Activated T-cell treated with anti-CD3 and anti-CD28 coated beads, Interleukin-2, amount 50 U/mL, for 72 hours (primary cell): ENCODE data around the gene CSH1. TPM values are rescaled to one million over a fixed set of nuclear protein-coding genes. Genes with fewer than 3 reads are reported as not detected.
A peak's percentile ranks its signal among the peaks of the same experiment; 100 is the strongest.
"Not testable (repeated sequence)": the region's sequence is repeated elsewhere in the genome, so short reads cannot be mapped to it uniquely, and the experiment has no call there.

Source experiments
- ATAC-seq, 2 donors: fragments of 150-1000 bp; cut with Tn5 transposase; replicated peaks in 1 of 2; 2 replicates each; pipeline ENCODE4 v1.10.0; 2021; ENCODE audit warnings: moderate library complexity in 2 of 2, mild to moderate bottlenecking in 1 of 2
- DNase-seq, 2 donors: peaks; one replicate each; pipeline ENCODE4 v3.0.0; 2021 to 2022; ENCODE audit warnings: mixed read lengths in 1 of 2
- H3K27ac Mint-ChIP-seq: one replicate; pipeline ENCODE4 v1.8.0; 2022; ENCODE audit warnings: mild to moderate bottlenecking, moderate library complexity, mixed read lengths
- H3K27me3 Mint-ChIP-seq: one replicate; pipeline ENCODE4 v1.8.0; 2022; ENCODE audit warnings: low read depth, mixed read lengths
- H3K36me3 Mint-ChIP-seq, 2 donors: one replicate each; pipeline ENCODE4 v1.8.0; 2022; ENCODE audit warnings: mixed read lengths in 2 of 2, mild to moderate bottlenecking in 1 of 2; ENCODE audit not compliant: insufficient read depth in 2 of 2
- H3K4me1 Mint-ChIP-seq: one replicate; pipeline ENCODE4 v1.8.0; 2022; ENCODE audit warnings: low read depth, mixed read lengths
- H3K4me3 Mint-ChIP-seq, 2 donors: one replicate each; pipeline ENCODE4 v1.8.0; 2022; ENCODE audit warnings: mild to moderate bottlenecking in 2 of 2, mixed read lengths in 2 of 2, moderate library complexity in 2 of 2
- H3K9me3 Mint-ChIP-seq, 2 donors: one replicate each; pipeline ENCODE4 v1.8.0; 2022; ENCODE audit warnings: mixed read lengths in 2 of 2
- total RNA-seq, 2 donors: library from RNA; stranded (reverse); gene quantifications; one replicate each; pipeline ENCODE4 v1.2.3, GENCODE V29; 2022

Gene CSH1
- total RNA-seq, 2 donors from 2014 or later = not detected

GRCh38 chr17:63922402-63922801, 26.0 kb upstream of the CSH1 start:
- not testable (repeated sequence) for H3K4me3 Mint-ChIP-seq, H3K27ac Mint-ChIP-seq, DNase-seq, H3K4me1 Mint-ChIP-seq, ATAC-seq, H3K9me3 Mint-ChIP-seq, H3K27me3 Mint-ChIP-seq, H3K36me3 Mint-ChIP-seq

DNA sequence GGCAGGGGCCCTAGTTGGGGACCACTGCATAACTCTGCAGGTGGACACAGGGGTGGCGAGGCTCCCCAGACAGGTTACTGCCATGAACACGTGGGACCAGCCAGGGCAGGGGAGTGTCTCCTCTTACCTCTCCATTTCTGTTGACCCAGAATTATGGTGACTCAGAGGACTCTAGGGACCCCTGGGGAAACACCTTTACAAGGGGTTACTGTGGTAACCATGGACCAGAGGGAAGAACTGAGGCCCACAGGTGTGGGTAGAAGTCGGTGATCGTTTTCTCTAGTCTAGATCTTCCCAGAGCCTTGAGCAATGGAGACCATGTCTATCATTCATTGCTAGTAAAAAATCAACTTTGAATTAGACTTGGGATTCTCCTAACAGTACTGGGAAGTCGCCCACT, 24.4 kb upstream of the CSH1 start:
- H3K36me3 Mint-ChIP-seq, H3K9me3 Mint-ChIP-seq, H3K27me3 Mint-ChIP-seq, DNase-seq, H3K27ac Mint-ChIP-seq, H3K4me1 Mint-ChIP-seq, ATAC-seq, H3K4me3 Mint-ChIP-seq: not testable (repeated sequence)

GRCh38 chr17:63920050-63920449, 23.7 kb upstream of the CSH1 start:
- not testable (repeated sequence) for H3K4me1 Mint-ChIP-seq, DNase-seq, H3K36me3 Mint-ChIP-seq, H3K27me3 Mint-ChIP-seq, H3K9me3 Mint-ChIP-seq, ATAC-seq, H3K4me3 Mint-ChIP-seq, H3K27ac Mint-ChIP-seq

- Mint-ChIP-seq H3K4me3 (no peak overlapping the region), H3K4me1 (peaks cover 7% of the 10 kb centered on the region), H3K36me3 (no peaks in the 10 kb centered on the region), H3K27ac (no peak overlapping the region), H3K27me3 (no peaks in the 10 kb centered on the region), H3K9me3 (no peaks in the 10 kb centered on the region)
- peak; percentile 94 to 95 for ATAC-seq
- peak; percentile 71 to 80 for DNase-seq
Observed at GRCh38 chr17:63919311-63919723, 22.9 kb upstream of the CSH1 start.

DNA sequence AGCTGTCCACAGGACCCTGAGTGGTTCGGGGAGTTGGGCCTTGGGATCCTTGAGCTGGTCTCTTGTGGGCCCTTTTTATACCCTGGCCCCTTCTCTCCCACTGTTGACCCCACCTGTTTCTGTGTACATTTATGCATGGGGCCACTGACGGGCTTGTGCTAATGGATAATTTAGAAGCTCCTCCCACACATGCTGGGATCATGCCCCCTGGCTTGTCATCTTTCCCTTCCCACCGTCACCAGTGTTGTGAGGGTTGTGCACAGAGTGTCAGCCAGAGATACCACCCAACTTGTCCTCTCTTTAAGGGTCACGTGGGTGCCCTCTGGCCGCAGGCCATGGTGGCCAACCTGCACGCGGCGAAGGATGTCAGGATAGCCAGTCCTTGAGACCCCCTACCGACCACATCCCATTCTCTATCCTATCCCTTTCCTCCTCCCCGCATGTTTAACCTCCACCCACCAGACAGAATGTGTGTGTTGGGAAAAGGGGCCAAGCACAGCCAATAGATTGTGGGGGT, 22.5 kb upstream of the CSH1 start, which contains the start of gene GH1:
GH1 (minus strand) TSS at position 51 of the 517 bp plus-strand sequence. CDS start 63 bp downstream, outside the sequence.
- DNase-seq, ATAC-seq, H3K36me3 Mint-ChIP-seq, H3K4me3 Mint-ChIP-seq, H3K27ac Mint-ChIP-seq, H3K27me3 Mint-ChIP-seq, H3K9me3 Mint-ChIP-seq, H3K4me1 Mint-ChIP-seq: not testable (repeated sequence)

- H3K36me3 Mint-ChIP-seq = no peaks in the 10 kb centered on the region
- no peaks in the 10 kb centered on the region for H3K27me3 Mint-ChIP-seq
- DNase-seq (no peak), ATAC-seq (no peak)
- no peaks in the 10 kb centered on the region for H3K9me3 Mint-ChIP-seq
- no peak overlapping the region for H3K27ac Mint-ChIP-seq
- H3K4me1 Mint-ChIP-seq = peaks cover 7% of the 10 kb centered on the region
- no peak overlapping the region for H3K4me3 Mint-ChIP-seq
Observed at GRCh38 chr17:63918305-63918704, 21.9 kb upstream of the CSH1 start.

DNA sequence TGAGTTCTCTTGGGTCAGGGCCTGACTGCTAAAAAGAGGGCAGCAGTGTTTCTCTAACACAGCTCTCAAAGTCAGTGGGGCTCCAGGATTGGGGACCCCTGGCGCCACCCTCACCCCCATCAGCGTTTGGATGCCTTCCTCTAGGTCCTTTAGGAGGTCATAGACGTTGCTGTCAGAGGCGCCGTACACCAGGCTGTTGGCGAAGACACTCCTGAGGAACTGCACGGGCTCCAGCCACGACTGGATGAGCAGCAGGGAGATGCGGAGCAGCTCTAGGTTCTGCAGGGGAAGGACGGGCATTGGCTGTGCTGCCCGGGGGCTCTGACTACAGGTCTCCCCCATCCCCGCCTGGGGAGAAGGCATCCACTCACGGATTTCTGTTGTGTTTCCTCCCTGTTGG, 21.3 kb upstream of the CSH1 start:
- H3K4me3 Mint-ChIP-seq = no peak overlapping the region
- H3K27me3 Mint-ChIP-seq = no peaks in the 10 kb centered on the region
- no peaks in the 10 kb centered on the region for H3K36me3 Mint-ChIP-seq
- DNase-seq (no peak), ATAC-seq (no peak)
- H3K4me1 Mint-ChIP-seq = peaks cover 7% of the 10 kb centered on the region
- H3K27ac Mint-ChIP-seq = no peak overlapping the region
- H3K9me3 Mint-ChIP-seq = no peaks in the 10 kb centered on the region

DNA sequence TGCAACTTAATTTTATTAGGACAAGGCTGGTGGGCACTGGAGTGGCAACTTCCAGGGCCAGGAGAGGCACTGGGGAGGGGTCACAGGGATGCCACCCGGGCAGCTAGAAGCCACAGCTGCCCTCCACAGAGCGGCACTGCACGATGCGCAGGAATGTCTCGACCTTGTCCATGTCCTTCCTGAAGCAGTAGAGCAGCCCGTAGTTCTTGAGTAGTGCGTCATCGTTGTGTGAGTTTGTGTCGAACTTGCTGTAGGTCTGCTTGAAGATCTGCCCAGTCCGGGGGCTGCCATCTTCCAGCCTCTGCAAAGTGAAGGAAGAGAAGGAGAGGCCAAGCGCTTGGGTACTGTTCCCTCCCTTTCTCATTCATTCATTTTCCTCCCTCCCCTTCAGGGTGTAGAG, 20.8 kb upstream of the CSH1 start:
- not testable (repeated sequence) for ATAC-seq, H3K36me3 Mint-ChIP-seq, H3K4me1 Mint-ChIP-seq, H3K27ac Mint-ChIP-seq, DNase-seq, H3K27me3 Mint-ChIP-seq, H3K9me3 Mint-ChIP-seq, H3K4me3 Mint-ChIP-seq

DNA sequence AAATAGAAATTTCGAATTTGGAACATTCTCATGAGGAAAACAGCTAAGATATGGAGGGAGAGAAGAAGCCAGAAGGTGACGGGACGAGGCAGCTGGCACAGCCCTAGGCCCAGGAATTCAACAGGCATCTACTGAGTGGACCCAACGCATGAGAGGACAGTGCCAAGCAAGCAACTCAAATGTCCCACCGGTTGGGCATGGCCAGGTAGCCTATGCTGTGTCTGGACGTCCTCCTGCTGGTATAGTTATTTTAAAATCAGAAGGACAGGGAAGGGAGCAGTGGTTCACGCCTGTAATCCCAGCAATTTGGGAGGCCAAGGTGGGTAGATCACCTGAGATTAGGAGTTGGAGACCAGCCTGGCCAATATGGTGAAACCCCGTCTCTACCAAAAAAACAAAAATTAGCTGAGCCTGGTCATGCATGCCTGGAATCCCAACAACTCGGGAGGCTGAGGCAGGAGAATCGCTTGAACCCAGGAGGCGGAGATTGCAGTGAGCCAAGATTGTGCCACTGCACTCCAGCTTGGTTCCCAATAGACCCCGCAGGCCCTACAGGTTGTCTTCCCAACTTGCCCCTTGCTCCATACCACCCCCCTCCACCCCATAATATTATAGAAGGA, 20.3 kb upstream of the CSH1 start:
- no peak overlapping the region for H3K27ac Mint-ChIP-seq
- peaks cover 13% of the 10 kb centered on the region for H3K4me1 Mint-ChIP-seq
- no peaks in the 10 kb centered on the region for H3K9me3 Mint-ChIP-seq
- H3K4me3 Mint-ChIP-seq = no peak overlapping the region
- H3K36me3 Mint-ChIP-seq = no peaks in the 10 kb centered on the region
- no peaks in the 10 kb centered on the region for H3K27me3 Mint-ChIP-seq
- ATAC-seq = no peak
- no peak for DNase-seq

DNA sequence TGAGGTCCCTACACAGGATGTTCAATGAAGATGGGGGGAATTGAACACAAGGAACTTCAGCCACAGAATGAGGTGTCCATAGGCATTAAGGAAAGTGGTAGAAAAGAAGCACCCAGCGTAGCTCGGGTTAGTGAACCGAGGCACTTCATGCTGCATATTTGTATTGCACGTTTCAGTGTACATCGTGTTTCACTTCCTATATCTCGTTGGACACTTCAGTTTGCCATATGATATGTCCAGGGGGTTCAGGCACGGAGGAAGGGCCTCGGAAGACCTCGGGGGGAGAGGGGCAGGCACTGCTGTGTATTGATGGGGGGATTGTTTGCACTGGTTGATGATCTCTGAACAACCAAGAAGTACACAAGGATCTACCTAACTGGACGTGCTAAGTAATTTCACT, 19.4 kb upstream of the CSH1 start:
- peaks cover 17% of the 10 kb centered on the region for H3K4me1 Mint-ChIP-seq
- H3K27me3 Mint-ChIP-seq, H3K4me3 Mint-ChIP-seq, ATAC-seq, H3K9me3 Mint-ChIP-seq, DNase-seq, H3K27ac Mint-ChIP-seq, H3K36me3 Mint-ChIP-seq: not testable (repeated sequence)

- H3K36me3 Mint-ChIP-seq = no peaks in the 10 kb centered on the region
- DNase-seq (no peak), ATAC-seq (no peak)
- H3K27me3 Mint-ChIP-seq = no peaks in the 10 kb centered on the region
- no peak overlapping the region for H3K4me3 Mint-ChIP-seq
- H3K9me3 Mint-ChIP-seq = no peaks in the 10 kb centered on the region
- peaks cover 16% of the 10 kb centered on the region for H3K4me1 Mint-ChIP-seq
- H3K27ac Mint-ChIP-seq = no peak overlapping the region
Observed at GRCh38 chr17:63914471-63914870, 18.1 kb upstream of the CSH1 start.

GRCh38 chr17:63911657-63912100, 15.3 kb upstream of the CSH1 start:
- DNase-seq (peak; percentile 71), ATAC-seq (peak; percentile 57 to 76)
- H3K4me1 Mint-ChIP-seq = peaks cover 10% of the 10 kb centered on the region
- H3K27ac Mint-ChIP-seq = no peak overlapping the region
- no peaks in the 10 kb centered on the region for H3K27me3 Mint-ChIP-seq
- H3K36me3 Mint-ChIP-seq = no peaks in the 10 kb centered on the region
- H3K4me3 Mint-ChIP-seq = no peak overlapping the region
- no peaks in the 10 kb centered on the region for H3K9me3 Mint-ChIP-seq

- Mint-ChIP-seq H3K4me3 (no peak within 1 kb of the TSS), H3K27ac (no peak within 1 kb of the TSS), H3K27me3 (no peaks in the 10 kb centered on the region), H3K9me3 (no peaks in the 10 kb centered on the region), H3K36me3 (no peaks in the 10 kb centered on the region), H3K4me1 (peaks cover 10% of the 10 kb centered on the region)
- ATAC-seq = no peak
- DNase-seq = no peak
Observed at GRCh38 chr17:63911041-63911635, 14.8 kb upstream of the CSH1 start, which contains the start of gene CSHL1. Gene CSHL1, minus strand, starts transcription at chr17:63911258. Its CDS starts 62 bp downstream, at chr17:63911196.

- Mint-ChIP-seq H3K36me3 (no peaks in the 10 kb centered on the region), H3K9me3 (no peaks in the 10 kb centered on the region), H3K27me3 (no peaks in the 10 kb centered on the region), H3K27ac (no peak overlapping the region), H3K4me3 (no peak overlapping the region), H3K4me1 (peaks cover 10% of the 10 kb centered on the region)
- DNase-seq (no peak), ATAC-seq (no peak)
Observed at GRCh38 chr17:63910096-63910495, 13.7 kb upstream of the CSH1 start.
